ENCODE results near the gene USF3. TPM values are rescaled to one million over a fixed set of nuclear protein-coding genes. Genes with fewer than 3 reads are reported as not detected.

USF3 gene
- total and polyA plus RNA-seq, 4 donors = 4.6 to 16.0 (median 11.4) TPM

DNA sequence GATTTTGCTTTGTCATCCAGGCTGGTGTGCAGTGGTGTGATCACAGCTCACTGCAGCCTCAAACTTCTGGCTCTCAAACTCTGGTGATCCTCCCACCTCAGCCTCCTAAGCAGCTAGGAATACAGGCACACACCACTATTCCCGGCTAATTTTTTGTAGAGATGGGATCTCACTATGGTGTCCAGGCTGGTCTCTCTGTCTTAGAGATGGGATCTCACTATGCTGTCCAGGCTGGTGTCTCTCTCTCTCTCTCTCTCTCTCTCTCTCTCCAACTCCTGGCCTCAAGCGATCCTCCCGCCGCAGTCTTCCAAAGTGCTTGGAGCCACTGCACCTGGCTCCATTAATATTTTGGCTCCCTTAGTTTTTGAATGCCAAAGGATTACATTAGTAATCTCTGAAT, 17.7 kb downstream of the USF3 start:
- no peak for DNase-seq (ENCODE audit: low spot score)
- Histone ChIP-seq H3K27me3 (ENCODE audit: control insufficient read depth in 4 of 4, insufficient read depth in 4 of 4, low read length in 3 of 4) (no peaks in the 10 kb centered on the region), H3K4me1 (ENCODE audit: control insufficient read depth in 4 of 4, insufficient read depth in 4 of 4, low read length in 3 of 4) (peaks cover 2 to 15% (median 8%) of the 10 kb centered on the region in 4 donors), H3K36me3 (ENCODE audit: control insufficient read depth in 4 of 4, insufficient read depth in 3 of 4, low read depth in 1 of 4, low read length in 3 of 4) (peaks cover 0 to 6% (median 2%) of the 10 kb centered on the region in 4 donors), H3K4me3 (ENCODE audit: low read depth in 1 of 3, low read length in 3 of 3) (no peak overlapping the region), H3K27ac (ENCODE audit: low read depth in 1 of 2, low read length in 2 of 2) (no peak overlapping the region), H3K9me3 (ENCODE audit: control insufficient read depth in 4 of 4, low read length in 3 of 4) (no peaks in the 10 kb centered on the region), H3K9ac (ENCODE audit: low read depth in 1 of 2, low read length in 2 of 2) (no peak overlapping the region)
- no peak for TF ChIP-seq HNF4G (IDR thresholded peaks at IDR 0.05)
- no peak for TF ChIP-seq NR2F2 (IDR thresholded peaks at IDR 0.05)
- TF ChIP-seq, protein P1, sequence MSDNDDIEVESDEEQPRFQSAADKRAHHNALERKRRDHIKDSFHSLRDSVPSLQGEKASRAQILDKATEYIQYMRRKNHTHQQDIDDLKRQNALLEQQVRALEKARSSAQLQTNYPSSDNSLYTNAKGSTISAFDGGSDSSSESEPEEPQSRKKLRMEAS (IDR thresholded peaks at IDR 0.05) = no peak
- no peak for TF ChIP-seq HNF4A (conservative IDR thresholded peaks at IDR 0.05)
- no peak for TF ChIP-seq REST (IDR thresholded peaks at IDR 0.05)
- no peak for TF ChIP-seq TAF1 (conservative IDR thresholded peaks at IDR 0.05)
- no peak for TF ChIP-seq YY1 (IDR thresholded peaks at IDR 0.05)
- TF ChIP-seq FOXA1 (IDR thresholded peaks at IDR 0.05) = no peak
- WGBS = 97% methylated on average over 4 of the region's 4 CpGs

GRCh38 chr3:113677737-113678136, 18.7 kb downstream of the USF3 start:
- no peak overlapping the region for H3K9ac ChIP-seq (ENCODE audit: low read depth in 1 of 2, low read length in 2 of 2)
- no peak for DNase-seq (ENCODE audit: low spot score)
- no peak overlapping the region for H3K27ac ChIP-seq (ENCODE audit: low read depth in 1 of 2, low read length in 2 of 2)
- TF ChIP-seq FOXA2 (IDR thresholded peaks at IDR 0.05) = no peak
- H3K27me3 ChIP-seq (ENCODE audit: control insufficient read depth in 4 of 4, insufficient read depth in 4 of 4, low read length in 3 of 4) = no peaks in the 10 kb centered on the region
- peaks cover 0 to 6% (median 3%) of the 10 kb centered on the region in 4 donors for H3K36me3 ChIP-seq (ENCODE audit: control insufficient read depth in 4 of 4, insufficient read depth in 3 of 4, low read depth in 1 of 4, low read length in 3 of 4)
- no peak overlapping the region for H3K4me3 ChIP-seq (ENCODE audit: low read depth in 1 of 3, low read length in 3 of 3)
- WGBS = 94% methylated on average over 1 of the region's 1 CpG
- peaks cover 2 to 23% (median 10%) of the 10 kb centered on the region in 4 donors for H3K4me1 ChIP-seq (ENCODE audit: control insufficient read depth in 4 of 4, insufficient read depth in 4 of 4, low read length in 3 of 4)
- H3K9me3 ChIP-seq (ENCODE audit: control insufficient read depth in 4 of 4, low read length in 3 of 4) = no peaks in the 10 kb centered on the region

- Histone ChIP-seq H3K4me3 (ENCODE audit: low read depth in 1 of 3, low read length in 3 of 3) (no peak overlapping the region), H3K27me3 (ENCODE audit: control insufficient read depth in 4 of 4, insufficient read depth in 4 of 4, low read length in 3 of 4) (no peaks in the 10 kb centered on the region), H3K27ac (ENCODE audit: low read depth in 1 of 2, low read length in 2 of 2) (no peak overlapping the region), H3K9me3 (ENCODE audit: control insufficient read depth in 4 of 4, low read length in 3 of 4) (no peaks in the 10 kb centered on the region), H3K9ac (ENCODE audit: low read depth in 1 of 2, low read length in 2 of 2) (no peak overlapping the region), H3K4me1 (ENCODE audit: control insufficient read depth in 4 of 4, insufficient read depth in 4 of 4, low read length in 3 of 4) (peaks cover 2 to 20% (median 10%) of the 10 kb centered on the region in 4 donors), H3K36me3 (ENCODE audit: control insufficient read depth in 4 of 4, insufficient read depth in 3 of 4, low read depth in 1 of 4, low read length in 3 of 4) (peaks cover 0 to 9% (median 5%) of the 10 kb centered on the region in 4 donors)
- WGBS = 87% methylated on average over 3 of the region's 3 CpGs
- no peak for DNase-seq (ENCODE audit: low spot score)
- TF ChIP-seq, protein P1 (IDR thresholded peaks at IDR 0.05) = no peak
- TF ChIP-seq ATF3 (IDR thresholded peaks at IDR 0.05) (no peak), NR2F2 (IDR thresholded peaks at IDR 0.05) (no peak), SP1 (IDR thresholded peaks at IDR 0.05) (no peak), JUND (IDR thresholded peaks at IDR 0.05) (no peak), HNF4G (IDR thresholded peaks at IDR 0.05) (no peak), TAF1 (conservative IDR thresholded peaks at IDR 0.05) (no peak), EGR1 (IDR thresholded peaks at IDR 0.05; ENCODE audit: low read depth in 2 of 2) (no peak), REST (IDR thresholded peaks at IDR 0.05) (no peak), GABPA (IDR thresholded peaks at IDR 0.05 in 1 of 2, conservative IDR thresholded peaks at IDR 0.05 in 1 of 2) (no peak), HNF4A (conservative IDR thresholded peaks at IDR 0.05) (no peak), FOXA1 (IDR thresholded peaks at IDR 0.05) (no peak), ZBTB33 (IDR thresholded peaks at IDR 0.05) (no peak)
- TF ChIP-seq, protein P2, sequence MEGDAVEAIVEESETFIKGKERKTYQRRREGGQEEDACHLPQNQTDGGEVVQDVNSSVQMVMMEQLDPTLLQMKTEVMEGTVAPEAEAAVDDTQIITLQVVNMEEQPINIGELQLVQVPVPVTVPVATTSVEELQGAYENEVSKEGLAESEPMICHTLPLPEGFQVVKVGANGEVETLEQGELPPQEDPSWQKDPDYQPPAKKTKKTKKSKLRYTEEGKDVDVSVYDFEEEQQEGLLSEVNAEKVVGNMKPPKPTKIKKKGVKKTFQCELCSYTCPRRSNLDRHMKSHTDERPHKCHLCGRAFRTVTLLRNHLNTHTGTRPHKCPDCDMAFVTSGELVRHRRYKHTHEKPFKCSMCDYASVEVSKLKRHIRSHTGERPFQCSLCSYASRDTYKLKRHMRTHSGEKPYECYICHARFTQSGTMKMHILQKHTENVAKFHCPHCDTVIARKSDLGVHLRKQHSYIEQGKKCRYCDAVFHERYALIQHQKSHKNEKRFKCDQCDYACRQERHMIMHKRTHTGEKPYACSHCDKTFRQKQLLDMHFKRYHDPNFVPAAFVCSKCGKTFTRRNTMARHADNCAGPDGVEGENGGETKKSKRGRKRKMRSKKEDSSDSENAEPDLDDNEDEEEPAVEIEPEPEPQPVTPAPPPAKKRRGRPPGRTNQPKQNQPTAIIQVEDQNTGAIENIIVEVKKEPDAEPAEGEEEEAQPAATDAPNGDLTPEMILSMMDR (IDR thresholded peaks at IDR 0.05; ENCODE audit: low read depth, low read length, missing input control) = no peak
These were observed 20.2 kb downstream of the USF3 start for GRCh38 chr3:113676261-113676660.

Data from liver (tissue), 9 donors.